ENCODE data around the gene NEU2. TPM values are rescaled to one million over a fixed set of nuclear protein-coding genes. Genes with fewer than 3 reads are reported as not detected.

The NEU2 gene
- total and polyA plus RNA-seq, 2 of the 13 experiments (the other 11 are each of a cell fraction or from before 2014, with no cell fraction given) = not detected

- TF ChIP-seq NFKB2 (CRISPR knock-in tag; IDR thresholded peaks at IDR 0.05; ENCODE audit: borderline replicate concordance) = 0 out of 2 replicates have a peak, but pooled peaks have one; percentile 24
- TF ChIP-seq ARNTL (CRISPR knock-in tag; IDR thresholded peaks at IDR 0.05) = 0 out of 2 replicates have a peak, but pooled peaks have one; percentile 52
- TF ChIP-seq JARID2 (CRISPR knock-in tag; IDR thresholded peaks at IDR 0.05; ENCODE audit: insufficient replicate concordance) = no peak
- TF ChIP-seq ZHX2 (IDR thresholded peaks at IDR 0.05; ENCODE audit: low read depth) = 0 out of 2 replicates have a peak, but pooled peaks have one; percentile 3
- TF ChIP-seq ZHX2 (CRISPR knock-in tag; IDR thresholded peaks at IDR 0.05; ENCODE audit: borderline replicate concordance) = no peak
- no peak for TF ChIP-seq SIX1 (CRISPR knock-in tag; IDR thresholded peaks at IDR 0.05; ENCODE audit: borderline replicate concordance)
- TF ChIP-seq ZNF770 (CRISPR knock-in tag; IDR thresholded peaks at IDR 0.05) = no peak; the same call in 1 of the 2 replicates
- TF ChIP-seq ZNF431 (CRISPR knock-in tag; IDR thresholded peaks at IDR 0.05; ENCODE audit: borderline replicate concordance, low read depth) = no peak
- TF ChIP-seq ZFY (CRISPR knock-in tag; IDR thresholded peaks at IDR 0.05) = no peak
- TF ChIP-seq ATF7-NPFF (CRISPR knock-in tag; IDR thresholded peaks at IDR 0.05; ENCODE audit: low read depth) = peak; percentile 42; the same call in 1 of the 2 replicates
- TF ChIP-seq BHLHE40 (IDR thresholded peaks at IDR 0.05; ENCODE audit: low read length) = no peak
- no peak for TF ChIP-seq SP4 (CRISPR knock-in tag; IDR thresholded peaks at IDR 0.05)
- TF ChIP-seq STAT6 (CRISPR knock-in tag; IDR thresholded peaks at IDR 0.05; ENCODE audit: borderline replicate concordance) = no peak
- TF ChIP-seq BORCS8-MEF2B (CRISPR knock-in tag; IDR thresholded peaks at IDR 0.05) = no peak
- no peak for TF ChIP-seq TOPORS (CRISPR knock-in tag; IDR thresholded peaks at IDR 0.05)
- no peak for TF ChIP-seq ZNF83 (CRISPR knock-in tag; IDR thresholded peaks at IDR 0.05; ENCODE audit: borderline replicate concordance)
- TF ChIP-seq FOXA1 (IDR thresholded peaks at IDR 0.05) = no peak
- 0 out of 2 replicates have a peak, but pooled peaks have one; percentile 20 for TF ChIP-seq FOXA1 (CRISPR knock-in tag; IDR thresholded peaks at IDR 0.05)
- TF ChIP-seq ZNF572 (CRISPR knock-in tag; IDR thresholded peaks at IDR 0.05) = no peak
- TF ChIP-seq SMARCE1 (IDR thresholded peaks at IDR 0.05; ENCODE audit: borderline replicate concordance) = no peak
These were observed 28.1 kb downstream of the NEU2 start (continued) for GRCh38 chr2:233060501-233060979.

All from HepG2 (cell line).